IMR-90 (cell line): ENCODE results near the gene DLL4. TPM values are rescaled to one million over a fixed set of nuclear protein-coding genes. Genes with fewer than 3 reads are reported as not detected.

Experiments used
- ATAC-seq: fragments of 200-7000 bp; cut with Tn5 transposase; 2 replicates; pipeline ENCODE4 v1.9.1; 2020; ENCODE audit warnings: low read depth, mild to moderate bottlenecking, moderate library complexity
- BruUV-seq: library from RNA; stranded (reverse); fragments of 400-500 nt; replicated peaks from 2 replicates; lab custom pipeline; 2021; lab: Mats Ljungman, UMichigan
- CTCF ChIA-PET: fragments of 300-600 bp; formaldehyde crosslinking; extraction: SDS; loops from one replicate; lab custom pipeline; 2021; ENCODE audit warnings: antibody characterized with exemption; lab: Yijun Ruan, JAX
- POLR2A ChIA-PET: fragments of 300-600 bp; sonication (Branson Sonifier 250); formaldehyde crosslinking; loops from one replicate; lab custom pipeline; 2022; ENCODE audit warnings: antibody characterized with exemption; ENCODE audit not compliant: unreplicated experiment; lab: Charles Lee
- DNase-seq: peaks from one replicate; pipeline ENCODE4 v3.0.0; 2013
- H2AFZ ChIP-seq: replicated peaks from 2 replicates; pipeline ENCODE3; 2013; ENCODE audit warnings: low read length, mild to moderate bottlenecking; ENCODE audit not compliant: poor library complexity
- H2AK5ac ChIP-seq: 2 replicates; pipeline ENCODE4 v1.6.1; 2013; ENCODE audit warnings: low read depth, low read length, inconsistent platforms
- H2AK9ac ChIP-seq: replicated peaks from 2 replicates; pipeline ENCODE3; 2013; ENCODE audit warnings: mild to moderate bottlenecking, low read depth, low read length, moderate library complexity; ENCODE audit not compliant: poor library complexity
- H2BK120ac ChIP-seq: 2 replicates; pipeline ENCODE4 v1.6.1; 2013; ENCODE audit warnings: low read depth, low read length, inconsistent platforms
- H2BK15ac ChIP-seq: 3 replicates; pipeline ENCODE4 v1.6.1; 2013; ENCODE audit warnings: low read depth, low read length, inconsistent platforms
- H2BK20ac ChIP-seq: 2 replicates; pipeline ENCODE4 v1.6.1; 2013; ENCODE audit warnings: low read depth, mild to moderate bottlenecking, inconsistent platforms, low read length, moderate library complexity
- H2BK5ac ChIP-seq: 2 replicates; pipeline ENCODE4 v1.6.1; 2013; ENCODE audit warnings: mild to moderate bottlenecking, low read depth, low read length, inconsistent platforms; ENCODE audit not compliant: poor library complexity, severe bottlenecking
- H3K14ac ChIP-seq: replicated peaks from 2 replicates; pipeline ENCODE4 v1.6.1; 2013; ENCODE audit warnings: low read depth, low read length, inconsistent platforms
- H3K18ac ChIP-seq: 2 replicates; pipeline ENCODE4 v1.6.1; 2013; ENCODE audit warnings: low read depth, low read length, control low read depth
- H3K23ac ChIP-seq: 2 replicates; pipeline ENCODE4 v1.6.1; 2013; ENCODE audit warnings: low read depth, low read length, inconsistent platforms
- H3K27ac ChIP-seq: 2 replicates; pipeline ENCODE4 v1.5.1; 2013; ENCODE audit warnings: mild to moderate bottlenecking, control low read depth, low read length; ENCODE audit not compliant: insufficient read depth
- H3K27me3 ChIP-seq: 2 replicates; pipeline ENCODE4 v1.6.1; 2013; ENCODE audit warnings: low read length; ENCODE audit not compliant: control insufficient read depth, insufficient read depth
- H3K36me3 ChIP-seq: 2 replicates; pipeline ENCODE4 v1.6.1; 2013; ENCODE audit warnings: low read length, mixed read lengths; ENCODE audit not compliant: control insufficient read depth, insufficient read depth
- H3K4ac ChIP-seq: 2 replicates; pipeline ENCODE4 v1.6.1; 2013; ENCODE audit warnings: low read depth, low read length, inconsistent platforms
- H3K4me1 ChIP-seq: 2 replicates; pipeline ENCODE4 v1.6.1; 2013; ENCODE audit warnings: low read length, mixed read lengths; ENCODE audit not compliant: control insufficient read depth, insufficient read depth
- H3K4me2 ChIP-seq: 2 replicates; pipeline ENCODE4 v1.6.1; 2013; ENCODE audit warnings: low read depth, mild to moderate bottlenecking, control low read depth, low read length, moderate library complexity
- H3K4me3 ChIP-seq: 2 replicates; pipeline ENCODE4 v1.5.1; 2013; ENCODE audit warnings: low read depth, mild to moderate bottlenecking, control low read depth, low read length, moderate library complexity; ENCODE audit not compliant: insufficient read depth
- H3K56ac ChIP-seq: 2 replicates; pipeline ENCODE4 v1.6.1; 2013; ENCODE audit warnings: low read length, inconsistent platforms; ENCODE audit not compliant: insufficient read depth; ENCODE audit errors: extremely low read depth
- H3K79me1 ChIP-seq, 2 experiments: 2 replicates each; pipeline ENCODE4 v1.6.1; 2013; ENCODE audit warnings: low read length in 2 of 2, inconsistent platforms in 1 of 2, low read depth in 1 of 2
- H3K9ac ChIP-seq: 2 replicates; pipeline ENCODE4 v1.6.1; 2013; ENCODE audit warnings: low read depth, low read length, control low read depth
- H3K9me1 ChIP-seq: 2 replicates; pipeline ENCODE4 v1.6.1; 2013; ENCODE audit warnings: low read length, inconsistent platforms; ENCODE audit not compliant: insufficient read depth
- H3K9me3 ChIP-seq: 2 replicates; pipeline ENCODE4 v1.6.1; 2013; ENCODE audit warnings: low read length; ENCODE audit not compliant: control insufficient read depth, insufficient read depth
- H4K20me1 ChIP-seq: 2 replicates; pipeline ENCODE4 v1.6.1; 2013; ENCODE audit warnings: low read length, inconsistent platforms; ENCODE audit not compliant: insufficient read depth
- H4K5ac ChIP-seq: 2 replicates; pipeline ENCODE4 v1.6.1; 2013; ENCODE audit warnings: mild to moderate bottlenecking, low read depth, low read length, control low read depth
- H4K8ac ChIP-seq, 2 experiments: 2 replicates each; pipeline ENCODE4 v1.6.1; 2013; ENCODE audit warnings: low read depth in 2 of 2, low read length in 2 of 2, control low read depth in 1 of 2, inconsistent platforms in 1 of 2
- H4K91ac ChIP-seq: 2 replicates; pipeline ENCODE4 v1.6.1; 2013; ENCODE audit warnings: low read depth, low read length, inconsistent platforms; ENCODE audit not compliant: insufficient read depth
- MAFK ChIP-seq: IDR thresholded peaks from 2 replicates; pipeline ENCODE4 v1.6.1; 2012; ENCODE audit warnings: low read depth, low read length, improper control_type of control experiment
- RCOR1 ChIP-seq: IDR thresholded peaks from 2 replicates; pipeline ENCODE4 v1.6.1; 2012; ENCODE audit warnings: mild to moderate bottlenecking, low read length, improper control_type of control experiment; ENCODE audit not compliant: insufficient replicate concordance
- whole genome bisulfite sequencing, 2 experiments: methylation state at CpG; one replicate each; pipeline versions ENCODE4 v1.1.5 to v1.1.7; 2013; ENCODE audit warnings: missing lambda C conversion rate in 2 of 2; ENCODE audit not compliant: insufficient read length in 1 of 2; ENCODE audit errors: extremely low coverage in 2 of 2; 5-methylcytosine and 5-hydroxymethylcytosine counted together
- dilution Hi-C: fragments of 300-500 bp; cut with HindIII; formaldehyde crosslinking; loops from one replicate; pipeline ENCODE4 v1.14.3; 2018; ENCODE audit warnings: low sequenced_read_pairs; ENCODE audit not compliant: unreplicated experiment
- in situ Hi-C: fragments of 300-500 bp; cut with MboI; formaldehyde crosslinking; loops from 3 replicates; pipeline ENCODE4 v1.14.3; 2019; ENCODE audit warnings: low sequenced_read_pairs, inconsistent platforms, mixed read lengths
- intact Hi-C: fragments of 100-400 bp; cut with micrococcal nuclease; formaldehyde crosslinking; loops from 2 replicates; pipeline ENCODE4 v1.10.0; 2022
- microRNA-seq, 2 experiments: library from miRNA; stranded (forward) in 1 of 2; unstranded in 1 of 2; fragments of 10-50 nt in 1 of 2; fragments of <30 nt in 1 of 2; gene quantifications in 1 of 2; microRNA quantifications in 1 of 2; one replicate each; pipeline versions ENCODE3 to v1.1.0; 2013 to 2020; ENCODE audit not compliant: insufficient read depth in 1 of 2, insufficient read length in 1 of 2, unreplicated experiment in 1 of 2
- polyA plus RNA-seq, 3 experiments: library from polyadenylated mRNA; depleted of rRNA; stranded (reverse); fragments of >200 nt; gene quantifications; 2 replicates each; pipeline ENCODE4 v1.2.3, GENCODE V29; 2012; ENCODE audit warnings: low replicate concordance in 1 of 3
- small RNA-seq, 5 experiments: library from RNA; depleted of rRNA; stranded (forward); fragments of <200 nt; gene quantifications; one replicate each; pipeline ENCODE3, GENCODE V24; 2012
- total RNA-seq: library from RNA; depleted of rRNA; stranded (reverse); fragments of >200 nt; gene quantifications from 2 replicates; pipeline ENCODE4 v1.2.3, GENCODE V29; 2012; rRNA removed

Gene DLL4
- total and polyA plus RNA-seq, 2 of the 4 experiments (the other 2 are of a cell fraction): 1.8 to 3.4 TPM

DNA sequence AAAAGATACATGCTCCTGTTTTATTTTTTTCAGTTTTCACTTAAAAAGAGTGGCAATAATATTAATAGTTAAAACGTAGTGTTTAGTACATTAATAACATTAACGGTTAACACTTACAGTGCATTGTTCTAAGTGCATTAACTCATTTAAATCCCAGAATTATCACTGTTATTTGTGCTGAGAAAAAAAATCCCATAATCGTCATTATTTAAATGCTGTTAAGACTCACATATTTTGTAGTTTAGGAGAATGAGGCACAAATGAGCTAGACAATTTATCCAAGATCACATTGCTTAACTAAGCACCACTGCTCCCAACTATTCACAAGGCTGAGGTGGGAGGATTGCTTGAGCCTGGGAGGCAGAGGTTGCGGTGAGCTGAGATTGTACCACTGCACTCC is 59.0 kb downstream of the DLL4 start:
- Histone ChIP-seq H3K18ac (no peak overlapping the region), H3K9me3 (no peaks in the 10 kb centered on the region), H3K4me3 (no peak overlapping the region), H3K79me1 (peaks cover 33 to 74% of the 10 kb centered on the region in 2 experiments; a peak in 3 of 4 replicates), H2AK9ac (no peak overlapping the region), H3K9ac (no peak overlapping the region), H2BK20ac (0 out of 2 replicates have a peak overlapping the region, but pooled peaks have one; percentile 50), H3K9me1 (peaks cover 11% of the 10 kb centered on the region), H2BK120ac (peak overlapping the region; percentile 44; the same call in 1 of the 2 replicates), H4K91ac (no peak overlapping the region; the same call in 1 of the 2 replicates), H2AFZ (no peak overlapping the region), H3K14ac (no peak overlapping the region), H3K4me1 (peaks cover 35% of the 10 kb centered on the region), H2BK5ac (peak overlapping the region; percentile 21), H3K27me3 (no peaks in the 10 kb centered on the region), H2AK5ac (peak overlapping the region; percentile 75; the same call in 1 of the 2 replicates), H3K4ac (peak overlapping the region; percentile 53; the same call in 1 of the 2 replicates), H4K5ac (no peak overlapping the region), H2BK15ac (peak overlapping the region; percentile 53; the same call in 1 of the 3 replicates), H3K56ac (no peak overlapping the region), H3K23ac (no peak overlapping the region), H3K27ac (no peak overlapping the region), H3K36me3 (peaks cover 27% of the 10 kb centered on the region), H4K20me1 (no peaks in the 10 kb centered on the region; the same call in 1 of the 2 replicates), H4K8ac (peak overlapping the region in 1 of 2 experiments; percentile 25; a peak in 1 of 4 replicates), H3K4me2 (no peak overlapping the region)
- no CpG with 5 or more reads among the region's 4 CpGs for WGBS, 2 experiments
- in situ Hi-C loops: no loop called here
- BruUV-seq: no TSS peak
- DNase-seq: no peak
- no peak for ATAC-seq
- intact Hi-C loops: no loop called here
- ChIA-PET POLR2A (no interaction called here), CTCF (no interaction called here)
- TF ChIP-seq MAFK: 0 out of 2 replicates have a peak, but pooled peaks have one; percentile 35
- no peak for TF ChIP-seq RCOR1
- dilution Hi-C loops: no loop called here

Small RNA genes within 50 kb of the gene (microRNA-seq; reads per million reads assigned to microRNA genes)
- not detected for gene ISCA1P4 (ENCODE audit: insufficient read depth, insufficient read length)

Small RNA genes within 50 kb of the gene (small RNA-seq; reads per million reads assigned to genes)
- 0 reads per million in 5 experiments for gene ISCA1P4

Other genes starting within 250 kb of the DLL4 start
- 7.8 and 8.4 TPM in 2 replicates for gene RAD51, start 234.2 kb upstream of the DLL4 start, total RNA-seq
- 6.5 and 6.8 TPM in 2 replicates for gene RAD51, start 234.2 kb upstream of the DLL4 start, polyA plus RNA-seq (2012; rRNA removed)
- 14.7 and 17.5 TPM in 2 replicates for gene RMDN3, start 174.1 kb upstream of the DLL4 start, total RNA-seq
- gene RMDN3, start 174.1 kb upstream of the DLL4 start, polyA plus RNA-seq (2012; rRNA removed): 23.4 and 25.7 TPM in 2 replicates
- gene GCHFR, start 165.3 kb upstream of the DLL4 start, total RNA-seq: 1.4 and 2.3 TPM in 2 replicates
- 6.5 and 6.8 TPM in 2 replicates for gene GCHFR, start 165.3 kb upstream of the DLL4 start, polyA plus RNA-seq (2012; rRNA removed)
- under 0.01 TPM in 1 of 2 replicates, not detected in the other for gene C15orf62, start 159.4 kb upstream of the DLL4 start, total RNA-seq
- gene C15orf62, start 159.4 kb upstream of the DLL4 start, polyA plus RNA-seq (2012; rRNA removed): not detected in 2 replicates
- gene ZFYVE19, start 122.3 kb upstream of the DLL4 start, total RNA-seq: 22.6 and 22.8 TPM in 2 replicates
- 27.3 and 29.6 TPM in 2 replicates for gene ZFYVE19, start 122.3 kb upstream of the DLL4 start, polyA plus RNA-seq (2012; rRNA removed)
- gene DNAJC17, start 121.9 kb upstream of the DLL4 start, total RNA-seq: 58.3 and 107 TPM in 2 replicates
- 58.6 and 77.1 TPM in 2 replicates for gene DNAJC17, start 121.9 kb upstream of the DLL4 start, polyA plus RNA-seq (2012; rRNA removed)
- not detected in 2 replicates for gene PPP1R14D, start 100.6 kb upstream of the DLL4 start, total RNA-seq
- gene PPP1R14D, start 100.6 kb upstream of the DLL4 start, polyA plus RNA-seq (2012; rRNA removed): not detected in 2 replicates
- gene SPINT1, start 85.3 kb upstream of the DLL4 start, total RNA-seq: 0.56 and 0.90 TPM in 2 replicates
- gene SPINT1, start 85.3 kb upstream of the DLL4 start, polyA plus RNA-seq (2012; rRNA removed): 1.8 and 2.1 TPM in 2 replicates
- gene RHOV, start 55.1 kb upstream of the DLL4 start, total RNA-seq: not detected in 2 replicates
- 0.07 and 0.10 TPM in 2 replicates for gene RHOV, start 55.1 kb upstream of the DLL4 start, polyA plus RNA-seq (2012; rRNA removed)
- 30.0 and 32.3 TPM in 2 replicates for gene VPS18, start 34.9 kb upstream of the DLL4 start, total RNA-seq
- 19.3 and 20.8 TPM in 2 replicates for gene VPS18, start 34.9 kb upstream of the DLL4 start, polyA plus RNA-seq (2012; rRNA removed)
- gene CHAC1, start 24.1 kb downstream of the DLL4 start, total RNA-seq: 41.9 and 51.3 TPM in 2 replicates
- gene CHAC1, start 24.1 kb downstream of the DLL4 start, polyA plus RNA-seq (2012; rRNA removed): 72.5 and 77.8 TPM in 2 replicates
- gene INO80, start 186.9 kb downstream of the DLL4 start, total RNA-seq: 13.3 and 15.6 TPM in 2 replicates
- 6.0 and 7.1 TPM in 2 replicates for gene INO80, start 186.9 kb downstream of the DLL4 start, polyA plus RNA-seq (2012; rRNA removed)